Fibroblast of lung (primary cell): ENCODE data around the gene GRIK4.

Experiments used
- EZH2 ChIP-seq: IDR thresholded peaks from 2 replicates; pipeline ENCODE4 v1.5.1; 2012; ENCODE audit warnings: low read length, control low read depth, mild to moderate bottlenecking; ENCODE audit errors: missing control alignments
- TF ChIP-seq, protein P1 (sequence below), 2 donors: IDR thresholded peaks in 1 of 2; conservative IDR thresholded peaks in 1 of 2; 1 replicate in 1 of 2; 2 replicates in 1 of 2; pipeline ENCODE4 v1.5.1; 2011 to 2012; ENCODE audit warnings: low read length in 2 of 2, control low read depth in 1 of 2, inconsistent platforms in 1 of 2, low read depth in 1 of 2, mild to moderate bottlenecking in 1 of 2

DNA sequence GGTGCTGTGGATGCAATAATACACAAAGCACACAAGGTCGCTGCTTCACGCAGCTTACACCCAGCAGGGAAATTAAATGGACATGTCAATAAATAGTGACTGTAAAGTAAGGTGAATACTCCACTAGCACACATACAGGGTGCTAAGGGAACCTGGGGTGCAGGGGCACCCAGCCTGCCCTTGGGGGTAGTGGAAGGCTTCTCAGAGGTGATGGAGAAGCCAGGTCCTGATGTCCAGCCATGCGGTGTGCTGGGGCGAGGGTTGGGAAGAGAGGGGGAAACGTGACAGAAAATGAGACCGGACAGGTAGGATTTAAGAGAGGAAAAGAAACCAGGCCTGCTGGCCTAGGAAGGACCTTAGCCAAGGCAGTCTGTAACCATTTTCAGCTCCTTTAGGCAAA, 200.5 kb downstream of the GRIK4 start:
- TF ChIP-seq, protein P1, sequence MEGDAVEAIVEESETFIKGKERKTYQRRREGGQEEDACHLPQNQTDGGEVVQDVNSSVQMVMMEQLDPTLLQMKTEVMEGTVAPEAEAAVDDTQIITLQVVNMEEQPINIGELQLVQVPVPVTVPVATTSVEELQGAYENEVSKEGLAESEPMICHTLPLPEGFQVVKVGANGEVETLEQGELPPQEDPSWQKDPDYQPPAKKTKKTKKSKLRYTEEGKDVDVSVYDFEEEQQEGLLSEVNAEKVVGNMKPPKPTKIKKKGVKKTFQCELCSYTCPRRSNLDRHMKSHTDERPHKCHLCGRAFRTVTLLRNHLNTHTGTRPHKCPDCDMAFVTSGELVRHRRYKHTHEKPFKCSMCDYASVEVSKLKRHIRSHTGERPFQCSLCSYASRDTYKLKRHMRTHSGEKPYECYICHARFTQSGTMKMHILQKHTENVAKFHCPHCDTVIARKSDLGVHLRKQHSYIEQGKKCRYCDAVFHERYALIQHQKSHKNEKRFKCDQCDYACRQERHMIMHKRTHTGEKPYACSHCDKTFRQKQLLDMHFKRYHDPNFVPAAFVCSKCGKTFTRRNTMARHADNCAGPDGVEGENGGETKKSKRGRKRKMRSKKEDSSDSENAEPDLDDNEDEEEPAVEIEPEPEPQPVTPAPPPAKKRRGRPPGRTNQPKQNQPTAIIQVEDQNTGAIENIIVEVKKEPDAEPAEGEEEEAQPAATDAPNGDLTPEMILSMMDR (conservative IDR thresholded peaks at IDR 0.05 in 1 of 2, IDR thresholded peaks at IDR 0.05 in 1 of 2; ENCODE audit: low read depth in 1 of 2, low read length in 2 of 2): no peak
- no peak for TF ChIP-seq EZH2
